ENCODE data around the gene HOXA9.

HOXA9 gene

DNA sequence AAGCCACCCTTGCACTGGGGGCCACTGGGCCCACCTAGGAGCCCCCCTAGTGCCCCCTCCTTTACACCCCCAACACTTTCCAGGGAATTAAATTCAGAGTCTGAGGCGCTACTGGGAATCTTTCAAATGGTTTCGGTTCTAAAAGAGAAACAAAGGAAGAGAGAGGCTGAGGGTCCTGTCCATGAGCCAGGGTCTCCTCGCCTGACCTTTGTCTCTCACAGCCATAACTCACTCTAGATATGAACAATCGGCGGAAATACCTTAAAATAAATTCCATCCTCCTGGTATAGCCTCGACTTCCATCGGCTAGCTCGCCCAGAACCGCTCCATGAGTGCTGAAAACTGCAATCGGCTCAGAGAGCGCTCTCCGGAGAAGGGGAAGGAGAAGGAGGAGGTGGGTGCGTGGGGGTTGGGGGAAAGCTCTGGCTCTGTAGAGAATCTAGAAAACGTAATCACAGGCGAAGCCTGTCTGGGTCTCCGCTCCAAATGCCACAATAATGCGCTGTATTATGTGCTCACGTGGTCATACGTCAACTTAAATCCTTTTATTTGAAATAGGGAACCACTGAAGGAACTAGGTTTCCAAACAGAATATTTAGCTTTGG, 47.3 kb downstream of the HOXA9 start:
- H3K79me2 ChIP-seq (ENCODE audit: low read length) = no peaks in the 10 kb centered on the region
- no peaks in the 10 kb centered on the region for H3K9me2 ChIP-seq (replicated peaks; ENCODE audit: insufficient read depth, low read length)
- H3K4me3 ChIP-seq (ENCODE audit: low read length) = no peak overlapping the region
- TF ChIP-seq, protein P1, sequence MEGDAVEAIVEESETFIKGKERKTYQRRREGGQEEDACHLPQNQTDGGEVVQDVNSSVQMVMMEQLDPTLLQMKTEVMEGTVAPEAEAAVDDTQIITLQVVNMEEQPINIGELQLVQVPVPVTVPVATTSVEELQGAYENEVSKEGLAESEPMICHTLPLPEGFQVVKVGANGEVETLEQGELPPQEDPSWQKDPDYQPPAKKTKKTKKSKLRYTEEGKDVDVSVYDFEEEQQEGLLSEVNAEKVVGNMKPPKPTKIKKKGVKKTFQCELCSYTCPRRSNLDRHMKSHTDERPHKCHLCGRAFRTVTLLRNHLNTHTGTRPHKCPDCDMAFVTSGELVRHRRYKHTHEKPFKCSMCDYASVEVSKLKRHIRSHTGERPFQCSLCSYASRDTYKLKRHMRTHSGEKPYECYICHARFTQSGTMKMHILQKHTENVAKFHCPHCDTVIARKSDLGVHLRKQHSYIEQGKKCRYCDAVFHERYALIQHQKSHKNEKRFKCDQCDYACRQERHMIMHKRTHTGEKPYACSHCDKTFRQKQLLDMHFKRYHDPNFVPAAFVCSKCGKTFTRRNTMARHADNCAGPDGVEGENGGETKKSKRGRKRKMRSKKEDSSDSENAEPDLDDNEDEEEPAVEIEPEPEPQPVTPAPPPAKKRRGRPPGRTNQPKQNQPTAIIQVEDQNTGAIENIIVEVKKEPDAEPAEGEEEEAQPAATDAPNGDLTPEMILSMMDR (IDR thresholded peaks at IDR 0.05; ENCODE audit: low read length) = no peak
- TF ChIP-seq EZH2 (optimal IDR thresholded peaks at IDR 0.05; ENCODE audit: low read depth, low read length) (no peak), EZH2phosphoT487 (IDR thresholded peaks at IDR 0.05; ENCODE audit: low read length) (no peak)
- DNase-seq = no peak
- H3K9me3 ChIP-seq (replicated peaks; ENCODE audit: insufficient read depth, low read length) = no peaks in the 10 kb centered on the region
- H3K27ac ChIP-seq (ENCODE audit: low read length) = no peak overlapping the region
- H3K27me3 ChIP-seq (replicated peaks; ENCODE audit: insufficient read depth, low read length) = peaks cover 20% of the 10 kb centered on the region; the same call in 1 of the 2 replicates
- H3F3A ChIP-seq (ENCODE audit: insufficient read depth, low read length) = no peaks in the 10 kb centered on the region
- H3K36me3 ChIP-seq (replicated peaks; ENCODE audit: insufficient read depth, low read length) = no peaks in the 10 kb centered on the region
- H3K4me2 ChIP-seq (ENCODE audit: low read depth, low read length) = no peak overlapping the region
- no peaks in the 10 kb centered on the region for H3K4me1 ChIP-seq (ENCODE audit: low read length)
- no peak overlapping the region for H3K9ac ChIP-seq (ENCODE audit: low read length)
- no peaks in the 10 kb centered on the region for H4K20me1 ChIP-seq (ENCODE audit: insufficient read depth, low read length)
- no peak overlapping the region for H2AFZ ChIP-seq (ENCODE audit: low read length)

DNA sequence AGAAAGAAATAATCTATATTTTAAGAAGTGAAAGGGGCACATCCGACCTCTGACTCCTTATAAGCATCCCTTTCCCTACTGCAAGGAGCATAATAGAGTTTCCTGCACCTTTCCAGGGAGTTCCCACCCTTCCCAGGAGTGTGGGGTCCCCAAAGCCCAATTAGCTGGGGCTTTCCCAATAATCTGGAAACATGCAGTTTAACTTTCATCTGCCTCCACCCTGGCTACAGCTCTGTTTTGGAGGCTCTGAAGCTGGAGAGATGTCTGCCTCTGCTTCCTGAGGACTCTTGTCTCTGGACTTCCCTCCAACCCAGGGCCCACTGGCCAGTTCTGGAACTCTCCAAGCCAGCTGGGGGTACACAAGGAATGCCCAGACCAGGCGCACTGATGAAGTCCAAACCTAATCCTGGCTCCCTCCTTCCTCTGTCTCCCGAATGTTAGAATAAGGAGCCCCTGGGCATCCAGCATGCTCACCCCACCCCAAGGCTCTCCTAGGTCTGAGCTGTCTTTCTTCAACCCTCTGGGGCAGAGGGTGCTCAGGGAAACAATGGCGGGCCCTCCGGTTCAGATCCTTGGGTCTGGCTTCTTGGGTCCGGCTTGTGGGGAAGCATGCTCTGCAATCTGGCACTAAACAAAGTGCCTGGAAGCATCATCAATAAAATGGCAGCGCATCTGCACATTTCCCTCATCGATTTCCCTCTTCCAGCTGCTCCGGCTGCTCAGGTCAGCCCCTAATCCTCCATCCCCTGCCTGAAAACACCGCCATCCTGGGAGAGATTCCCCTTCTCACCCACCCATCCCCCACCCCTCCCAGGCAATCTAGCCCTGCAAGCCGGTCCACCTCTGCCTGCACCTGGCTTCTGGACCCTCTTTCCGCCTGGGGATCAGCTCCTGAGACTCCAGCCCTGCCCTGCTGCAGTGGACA, 48.1 kb downstream of the HOXA9 start:
- H3F3A ChIP-seq (ENCODE audit: insufficient read depth, low read length) = no peaks in the 10 kb centered on the region
- no peak overlapping the region for H3K9ac ChIP-seq (ENCODE audit: low read length)
- H3K4me1 ChIP-seq (ENCODE audit: low read length) = no peaks in the 10 kb centered on the region
- no peaks in the 10 kb centered on the region for H3K9me3 ChIP-seq (replicated peaks; ENCODE audit: insufficient read depth, low read length)
- H3K4me2 ChIP-seq (ENCODE audit: low read depth, low read length) = no peak overlapping the region
- H4K20me1 ChIP-seq (ENCODE audit: insufficient read depth, low read length) = no peaks in the 10 kb centered on the region
- H3K79me2 ChIP-seq (ENCODE audit: low read length) = no peaks in the 10 kb centered on the region
- H3K27me3 ChIP-seq (replicated peaks; ENCODE audit: insufficient read depth, low read length) = peaks cover 22% of the 10 kb centered on the region; the same call in 1 of the 2 replicates
- no peak for TF ChIP-seq EZH2 (optimal IDR thresholded peaks at IDR 0.05; ENCODE audit: low read depth, low read length)
- no peak for TF ChIP-seq EZH2phosphoT487 (IDR thresholded peaks at IDR 0.05; ENCODE audit: low read length)
- TF ChIP-seq, protein P1 (IDR thresholded peaks at IDR 0.05; ENCODE audit: low read length) = no peak
- no peaks in the 10 kb centered on the region for H3K36me3 ChIP-seq (replicated peaks; ENCODE audit: insufficient read depth, low read length)
- no peak for DNase-seq
- no peak overlapping the region for H3K4me3 ChIP-seq (ENCODE audit: low read length)
- H2AFZ ChIP-seq (ENCODE audit: low read length) = no peak overlapping the region
- no peaks in the 10 kb centered on the region for H3K9me2 ChIP-seq (replicated peaks; ENCODE audit: insufficient read depth, low read length)
- H3K27ac ChIP-seq (ENCODE audit: low read length) = no peak overlapping the region

DNA sequence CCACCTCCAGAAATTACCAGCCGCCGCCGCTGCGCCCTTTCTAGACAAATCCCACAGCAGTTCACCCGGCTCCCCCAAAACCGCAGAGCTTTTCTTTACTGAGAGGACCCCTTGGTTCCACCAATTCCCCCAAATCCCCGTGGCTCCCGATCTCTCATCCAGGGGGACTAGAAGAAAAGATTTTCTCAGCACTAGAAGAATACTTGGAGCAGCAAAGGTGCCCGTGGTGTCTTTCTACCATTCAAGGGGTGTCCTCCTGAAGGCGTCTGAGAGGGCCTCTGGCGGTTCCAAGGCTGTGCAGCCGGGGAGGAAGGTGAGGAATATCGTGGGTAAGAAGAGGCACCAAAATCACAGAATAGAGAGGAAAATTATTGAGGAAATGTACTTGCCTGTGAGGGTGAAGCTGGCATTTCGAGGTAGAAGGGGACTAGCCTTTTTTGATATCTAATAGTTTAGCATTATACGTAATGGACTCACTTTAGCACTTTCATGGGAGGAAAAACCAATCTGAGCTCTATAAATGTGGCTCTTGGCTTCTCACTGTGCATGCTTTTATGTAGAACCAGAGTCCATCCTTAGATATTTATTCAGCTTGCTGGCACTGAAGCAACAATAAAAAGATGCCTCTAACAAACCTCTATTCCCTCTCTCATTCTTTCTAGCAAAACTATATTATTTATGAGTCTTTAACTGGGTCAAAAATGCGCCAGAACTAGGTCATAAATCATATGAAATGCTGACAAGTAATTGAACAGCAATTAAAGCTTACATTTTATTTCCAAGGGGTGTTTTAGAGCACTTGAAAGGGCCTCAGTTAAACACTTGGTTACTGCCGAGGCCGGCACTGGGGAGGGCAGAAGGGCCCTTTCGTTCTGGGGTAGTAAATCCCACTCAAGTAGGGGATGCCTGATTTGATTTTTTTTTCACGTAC, 49.0 kb downstream of the HOXA9 start:
- peaks cover 30% of the 10 kb centered on the region; the same call in 1 of the 2 replicates for H3K27me3 ChIP-seq (replicated peaks; ENCODE audit: insufficient read depth, low read length)
- H3K79me2 ChIP-seq (ENCODE audit: low read length) = no peaks in the 10 kb centered on the region
- no peak for DNase-seq
- no peaks in the 10 kb centered on the region for H3K9me3 ChIP-seq (replicated peaks; ENCODE audit: insufficient read depth, low read length)
- H3K27ac ChIP-seq (ENCODE audit: low read length) = no peak overlapping the region
- no peak overlapping the region for H3K9ac ChIP-seq (ENCODE audit: low read length)
- no peaks in the 10 kb centered on the region for H3F3A ChIP-seq (ENCODE audit: insufficient read depth, low read length)
- TF ChIP-seq, protein P1 (IDR thresholded peaks at IDR 0.05; ENCODE audit: low read length) = no peak
- no peak overlapping the region for H3K4me2 ChIP-seq (ENCODE audit: low read depth, low read length)
- no peaks in the 10 kb centered on the region for H3K36me3 ChIP-seq (replicated peaks; ENCODE audit: insufficient read depth, low read length)
- H3K4me1 ChIP-seq (ENCODE audit: low read length) = no peaks in the 10 kb centered on the region
- H2AFZ ChIP-seq (ENCODE audit: low read length) = no peak overlapping the region
- no peaks in the 10 kb centered on the region for H3K9me2 ChIP-seq (replicated peaks; ENCODE audit: insufficient read depth, low read length)
- H4K20me1 ChIP-seq (ENCODE audit: insufficient read depth, low read length) = no peaks in the 10 kb centered on the region
- H3K4me3 ChIP-seq (ENCODE audit: low read length) = no peak overlapping the region

Data from MM.1S (cell line).